SU-DHL-6 (cell line): ENCODE results near the gene IPO9.

Source experiments
- H2AFZ ChIP-seq: fragments of 200-600 bp; sonication (generic); 2 replicates; pipeline ENCODE4 v1.6.1; 2014; ENCODE audit warnings: low read depth, mild to moderate bottlenecking, moderate library complexity, mixed read lengths, antibody characterized with exemption, low read length; ENCODE audit not compliant: severe bottlenecking
- H3F3A ChIP-seq: fragments of 200-600 bp; shearing (Covaris generic); 2 replicates; pipeline ENCODE4 v1.6.0; 2016; ENCODE audit warnings: antibody characterized with exemption, mild to moderate bottlenecking; ENCODE audit not compliant: insufficient read depth
- H3K27ac ChIP-seq: fragments of 200-600 bp; sonication (generic); 2 replicates; pipeline ENCODE4 v1.5.1; 2016; ENCODE audit warnings: low read depth, mild to moderate bottlenecking, low read length, moderate library complexity, mixed read lengths
- H3K27me3 ChIP-seq: fragments of 200-600 bp; sonication (generic), shearing (Covaris generic); 2 replicates; pipeline ENCODE4 v1.6.0; 2014; ENCODE audit warnings: mild to moderate bottlenecking, low read length
- H3K36me3 ChIP-seq: fragments of 200-600 bp; sonication (generic); 2 replicates; pipeline ENCODE4 v1.6.1; 2014; ENCODE audit warnings: mild to moderate bottlenecking, low read length, mixed read lengths
- H3K4me2 ChIP-seq: fragments of 300-600, 200-600 bp; shearing (Covaris generic), sonication (generic); 2 replicates; pipeline ENCODE4 v1.6.0; 2014; ENCODE audit warnings: low read length, low read depth, mild to moderate bottlenecking; ENCODE audit not compliant: poor library complexity, severe bottlenecking
- H3K4me3 ChIP-seq: fragments of 200-600 bp; sonication (generic); 2 replicates; pipeline ENCODE4 v1.5.1; 2014; ENCODE audit warnings: antibody characterized with exemption, low read length, mild to moderate bottlenecking, mixed read lengths; ENCODE audit not compliant: insufficient read depth, poor library complexity, severe bottlenecking
- H3K79me2 ChIP-seq: fragments of 200-600 bp; sonication (generic); 2 replicates; pipeline ENCODE4 v1.6.1; 2014; ENCODE audit warnings: mild to moderate bottlenecking, low read length, moderate library complexity; ENCODE audit not compliant: insufficient read depth
- H3K9ac ChIP-seq: fragments of 200-600 bp; sonication (generic); 2 replicates; pipeline ENCODE4 v1.7.0; 2014; ENCODE audit warnings: mild to moderate bottlenecking, low read length
- H3K9me2 ChIP-seq: fragments of 200-600 bp; sonication (generic); replicated peaks from 2 replicates; pipeline ENCODE4 v1.6.1; 2014; ENCODE audit warnings: low read length; ENCODE audit not compliant: insufficient read depth
- H3K9me3 ChIP-seq: fragments of 200-600 bp; sonication (generic); 2 replicates; pipeline ENCODE4 v1.6.1; 2014; ENCODE audit warnings: low read length, mixed read lengths; ENCODE audit not compliant: insufficient read depth
- H4K20me1 ChIP-seq: fragments of 200-600 bp; sonication (generic); 2 replicates; pipeline ENCODE4 v1.6.1; 2014; ENCODE audit warnings: low read depth, mild to moderate bottlenecking, antibody characterized with exemption, low read length, moderate library complexity, mixed read lengths
- EZH2phosphoT487 ChIP-seq: fragments of 200-600 bp; sonication (generic), shearing (Covaris generic); conservative IDR thresholded peaks from 2 replicates; pipeline ENCODE4 v1.6.1; 2018; ENCODE audit warnings: mild to moderate bottlenecking, antibody characterized with exemption, low read length, moderate library complexity, mixed read lengths
- TF ChIP-seq, protein P1 (sequence below): fragments of 200-600 bp; sonication (generic); IDR thresholded peaks from one replicate; pipeline ENCODE4 v1.5.1; 2017; ENCODE audit warnings: antibody characterized with exemption, mild to moderate bottlenecking, low read length, moderate library complexity; ENCODE audit not compliant: insufficient read depth, poor library complexity, severe bottlenecking

Gene IPO9

GRCh38 chr1:201807958-201808632, 20.9 kb upstream of the IPO9 start:
- no peak overlapping the region for H3K9ac ChIP-seq
- H3K27ac ChIP-seq: no peak overlapping the region
- no peak overlapping the region for H3K4me2 ChIP-seq
- H3F3A ChIP-seq: no peaks in the 10 kb centered on the region
- H2AFZ ChIP-seq: no peak overlapping the region
- H3K4me3 ChIP-seq: no peak overlapping the region
- H3K9me2 ChIP-seq: no peaks in the 10 kb centered on the region
- no peaks in the 10 kb centered on the region for H3K36me3 ChIP-seq
- H3K9me3 ChIP-seq: peaks cover 8% of the 10 kb centered on the region; the same call in 1 of the 2 replicates
- no peaks in the 10 kb centered on the region for H3K27me3 ChIP-seq
- no peaks in the 10 kb centered on the region for H4K20me1 ChIP-seq
- H3K79me2 ChIP-seq: no peaks in the 10 kb centered on the region
- TF ChIP-seq, protein P1, sequence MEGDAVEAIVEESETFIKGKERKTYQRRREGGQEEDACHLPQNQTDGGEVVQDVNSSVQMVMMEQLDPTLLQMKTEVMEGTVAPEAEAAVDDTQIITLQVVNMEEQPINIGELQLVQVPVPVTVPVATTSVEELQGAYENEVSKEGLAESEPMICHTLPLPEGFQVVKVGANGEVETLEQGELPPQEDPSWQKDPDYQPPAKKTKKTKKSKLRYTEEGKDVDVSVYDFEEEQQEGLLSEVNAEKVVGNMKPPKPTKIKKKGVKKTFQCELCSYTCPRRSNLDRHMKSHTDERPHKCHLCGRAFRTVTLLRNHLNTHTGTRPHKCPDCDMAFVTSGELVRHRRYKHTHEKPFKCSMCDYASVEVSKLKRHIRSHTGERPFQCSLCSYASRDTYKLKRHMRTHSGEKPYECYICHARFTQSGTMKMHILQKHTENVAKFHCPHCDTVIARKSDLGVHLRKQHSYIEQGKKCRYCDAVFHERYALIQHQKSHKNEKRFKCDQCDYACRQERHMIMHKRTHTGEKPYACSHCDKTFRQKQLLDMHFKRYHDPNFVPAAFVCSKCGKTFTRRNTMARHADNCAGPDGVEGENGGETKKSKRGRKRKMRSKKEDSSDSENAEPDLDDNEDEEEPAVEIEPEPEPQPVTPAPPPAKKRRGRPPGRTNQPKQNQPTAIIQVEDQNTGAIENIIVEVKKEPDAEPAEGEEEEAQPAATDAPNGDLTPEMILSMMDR: no peak
- TF ChIP-seq EZH2phosphoT487: no peak

GRCh38 chr1:201808633-201808990, 20.3 kb upstream of the IPO9 start:
- Histone ChIP-seq H3K27ac (no peak overlapping the region), H3K9me3 (peaks cover 4% of the 10 kb centered on the region; the same call in 1 of the 2 replicates), H3K79me2 (no peaks in the 10 kb centered on the region), H3K36me3 (no peaks in the 10 kb centered on the region), H3F3A (no peaks in the 10 kb centered on the region), H3K27me3 (no peaks in the 10 kb centered on the region), H3K9me2 (no peaks in the 10 kb centered on the region), H3K9ac (no peak overlapping the region), H3K4me2 (no peak overlapping the region), H4K20me1 (no peaks in the 10 kb centered on the region), H2AFZ (no peak overlapping the region), H3K4me3 (no peak overlapping the region)
- TF ChIP-seq, protein P1: no peak

- Histone ChIP-seq H3K4me2 (no peak overlapping the region), H3K4me3 (no peak overlapping the region), H3K9ac (no peak overlapping the region), H3K27ac (no peak overlapping the region), H3K9me3 (no peaks in the 10 kb centered on the region), H3K27me3 (no peaks in the 10 kb centered on the region), H3K79me2 (no peaks in the 10 kb centered on the region), H3F3A (no peaks in the 10 kb centered on the region), H3K9me2 (no peaks in the 10 kb centered on the region), H4K20me1 (no peaks in the 10 kb centered on the region), H3K36me3 (no peaks in the 10 kb centered on the region), H2AFZ (no peak overlapping the region)
- no peak for TF ChIP-seq EZH2phosphoT487
- TF ChIP-seq, protein P1: no peak
Measured at GRCh38 chr1:201809876-201810275, 19.1 kb upstream of the IPO9 start.
